ENCODE data around the gene LRRC66.

Gene LRRC66

GRCh38 chr4:52014903-52015302 is 5.3 kb downstream of the LRRC66 start:
- DNase-seq (ENCODE audit: low read depth), result no peak

GRCh38 chr4:52012651-52013050 is 7.5 kb downstream of the LRRC66 start:
- DNase-seq (ENCODE audit: low read depth), result no peak

- DNase-seq (ENCODE audit: low read depth), result no peak
Measured at GRCh38 chr4:52010986-52011385, 9.2 kb downstream of the LRRC66 start.

DNA sequence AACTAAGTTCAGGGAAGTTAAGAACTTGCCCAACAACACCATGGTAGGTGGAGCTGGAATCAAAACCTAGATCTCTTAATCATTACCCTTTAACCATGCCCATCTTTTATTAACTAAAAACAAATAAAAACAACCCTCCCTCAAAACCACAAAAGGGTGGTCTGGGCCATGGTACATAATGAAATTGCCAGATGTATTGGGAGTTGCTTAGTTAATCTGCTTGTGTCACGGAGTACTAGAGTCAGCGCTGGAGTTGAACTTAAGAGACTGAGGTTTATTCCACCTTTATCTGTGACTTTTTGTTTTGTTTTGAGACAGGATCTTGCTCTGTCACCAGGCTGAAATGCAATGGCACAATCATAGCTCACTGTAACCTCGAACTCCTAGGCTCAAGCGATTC is 13.3 kb downstream of the LRRC66 start:
- no peak for DNase-seq (ENCODE audit: low read depth)

DNA sequence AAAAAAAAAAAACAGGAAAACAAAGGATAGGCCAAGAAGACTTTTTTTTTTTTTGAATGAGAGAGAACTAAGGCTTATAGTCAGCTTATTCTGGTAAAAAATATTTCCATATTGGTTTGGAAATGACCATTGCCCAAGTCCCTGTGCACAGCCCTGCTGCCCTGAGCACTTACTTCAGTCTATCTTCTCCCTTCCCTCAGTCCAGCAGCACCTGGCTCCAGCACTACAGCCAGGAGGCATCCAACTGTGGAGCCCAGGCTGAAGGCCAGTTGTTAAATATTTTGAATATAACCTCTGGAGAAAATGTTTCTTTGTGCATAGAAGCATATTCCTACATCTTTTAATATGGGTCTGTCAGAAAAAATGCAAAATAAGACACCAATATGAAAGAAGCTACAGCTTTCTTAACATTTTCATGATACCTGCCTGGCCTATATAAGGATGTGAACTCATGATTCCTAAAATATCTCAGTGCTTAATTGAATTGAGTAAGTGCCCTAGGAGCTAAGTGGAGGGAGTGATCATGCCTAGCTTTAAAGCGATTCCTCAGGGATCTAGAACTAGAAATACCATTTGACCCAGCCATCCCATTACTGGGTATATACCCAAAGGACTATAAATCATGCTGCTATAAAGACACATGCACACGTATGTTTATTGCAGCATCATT is 14.4 kb downstream of the LRRC66 start:
- DNase-seq (ENCODE audit: low read depth), result no peak

- no peak for DNase-seq (ENCODE audit: low read depth)
Measured at GRCh38 chr4:52004414-52004813, 15.7 kb downstream of the LRRC66 start.

GRCh38 chr4:52001616-52002015 is 18.5 kb downstream of the LRRC66 start:
- DNase-seq (ENCODE audit: low read depth), result no peak

DNA sequence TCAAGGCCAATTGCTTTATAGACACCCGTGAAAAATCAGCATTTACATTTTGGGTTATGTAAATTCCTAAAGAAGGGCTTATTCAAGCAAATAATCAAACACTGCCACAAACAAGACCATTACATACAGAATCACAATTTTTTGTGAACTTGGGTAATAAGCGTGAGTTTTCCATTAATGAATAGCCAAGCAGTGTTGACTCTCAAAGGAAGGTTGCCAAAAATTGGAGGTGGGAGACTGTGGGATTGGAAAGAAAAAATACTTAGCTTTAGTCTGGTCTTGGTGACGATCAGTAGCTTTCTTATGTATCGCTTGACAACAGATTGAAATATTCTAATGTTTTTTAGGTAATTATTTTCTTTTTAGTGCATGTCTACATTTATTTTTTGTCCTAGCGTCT is 20.9 kb downstream of the LRRC66 start:
- no peak for DNase-seq (ENCODE audit: low read depth)

- DNase-seq (ENCODE audit: low read depth), result no peak
Measured at GRCh38 chr4:51998837-51999236, 21.3 kb downstream of the LRRC66 start.

DNA sequence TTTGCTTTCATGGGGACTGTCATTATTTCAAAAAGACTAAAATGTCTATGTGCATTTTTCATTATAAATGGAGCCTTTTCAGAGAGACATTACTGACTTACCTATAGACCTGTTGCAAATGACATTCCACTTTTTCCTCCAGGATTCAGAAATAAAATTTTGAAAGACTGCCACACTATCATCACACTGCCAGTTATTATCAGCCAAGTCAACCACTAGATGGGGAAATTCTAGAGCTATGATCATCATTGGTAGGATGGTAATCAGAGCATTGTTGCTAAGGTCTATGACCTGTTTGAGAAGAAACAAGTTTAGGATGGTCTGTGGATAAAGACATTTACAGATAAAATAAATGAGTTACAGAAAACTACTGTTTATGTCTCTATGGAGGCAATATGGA is 22.5 kb downstream of the LRRC66 start:
- DNase-seq (ENCODE audit: low read depth), result no peak

DNA sequence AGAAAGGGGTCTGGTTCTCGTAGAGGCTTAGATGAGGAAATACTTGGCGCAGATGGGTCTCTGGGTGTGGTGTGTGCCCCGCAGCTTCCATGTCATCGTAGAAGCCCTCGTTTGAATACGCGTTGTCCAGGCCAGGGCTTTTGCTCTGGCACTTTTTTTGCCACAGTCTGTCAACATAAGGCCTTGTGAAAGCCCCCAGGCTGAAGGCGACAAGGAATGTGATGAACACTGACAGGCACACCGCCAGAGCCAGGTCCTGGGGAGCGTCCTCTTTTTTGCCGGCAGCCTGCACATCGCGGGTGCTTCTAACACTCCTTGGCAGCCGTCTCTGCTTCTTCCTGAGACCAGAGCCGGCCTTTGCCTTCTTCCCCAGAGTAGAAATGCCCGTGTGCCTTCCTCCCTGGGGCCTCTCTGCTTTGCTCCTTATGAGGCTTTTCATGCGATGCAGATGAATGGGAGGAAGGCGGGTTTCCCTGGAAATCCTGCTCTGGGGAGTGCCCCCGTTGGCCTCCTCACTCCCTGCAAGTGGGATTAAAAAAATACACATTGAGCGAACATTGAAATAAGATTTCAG is 24.4 kb downstream of the LRRC66 start:
- no peak for DNase-seq (ENCODE audit: low read depth)

- no peak for DNase-seq (ENCODE audit: low read depth)
Measured at GRCh38 chr4:51965862-51966261, 54.3 kb downstream of the LRRC66 start.

GRCh38 chr4:51963841-51964517 is 56.2 kb downstream of the LRRC66 start:
- DNase-seq (ENCODE audit: low read depth), result no peak

DNA sequence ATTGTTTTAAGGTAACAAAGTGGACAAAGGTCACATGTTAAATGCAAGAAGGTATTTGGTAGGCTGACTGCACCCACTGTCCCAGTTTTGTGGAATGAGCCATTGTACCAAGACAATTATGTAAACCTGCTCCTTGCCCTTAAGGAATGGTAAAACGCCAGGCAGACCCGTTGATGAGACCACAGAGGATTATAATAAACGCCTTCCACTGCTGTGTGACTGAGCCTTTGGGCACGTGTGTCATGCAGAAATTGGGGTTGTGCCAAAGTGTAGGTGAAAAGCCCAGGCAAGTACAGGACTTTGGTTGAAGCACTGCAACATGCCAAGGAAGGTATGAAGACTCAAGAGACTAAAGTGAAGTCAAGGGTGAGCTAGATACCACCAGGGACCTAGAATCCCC is 59.7 kb downstream of the LRRC66 start:
- no peak for DNase-seq (ENCODE audit: low read depth)

GRCh38 chr4:51958199-51958968 is 61.8 kb downstream of the LRRC66 start:
- no peak for DNase-seq (ENCODE audit: low read depth)

All from GM04503 (cell line).